WTC11 (cell line): Measurements from ENCODE around the gene CCBE1.
"Not testable (repeated sequence)": the region's sequence is repeated elsewhere in the genome, so short reads cannot be mapped to it uniquely, and the experiment has no call there.

ENCODE experiments used
- AFF4 ChIP-seq: sonication (generic); formaldehyde crosslinking; IDR thresholded peaks from 2 replicates; pipeline ENCODE4 v1.8.1; 2023; ENCODE audit warnings: mild to moderate bottlenecking, missing genetic modification reagents, borderline replicate concordance
- ATF3 ChIP-seq: sonication (generic); formaldehyde crosslinking; conservative IDR thresholded peaks from 2 replicates; pipeline ENCODE4 v1.8.1; 2022; ENCODE audit warnings: mild to moderate bottlenecking, missing genetic modification reagents
- CBFB ChIP-seq: sonication (generic); formaldehyde crosslinking; IDR thresholded peaks from 2 replicates; pipeline ENCODE4 v1.8.1; 2022; ENCODE audit warnings: mild to moderate bottlenecking, low read depth, missing genetic modification reagents
- CTCF ChIP-seq: fragments of 200-600 bp; IDR thresholded peaks from 2 replicates; pipeline ENCODE4 v1.8.0; 2022; ENCODE audit warnings: antibody characterized with exemption
- E2F1 ChIP-seq: sonication (generic); formaldehyde crosslinking; IDR thresholded peaks from 2 replicates; pipeline ENCODE4 v1.8.0; 2022; ENCODE audit warnings: mild to moderate bottlenecking, missing genetic modification reagents
- E2F5 ChIP-seq: sonication (generic); formaldehyde crosslinking; IDR thresholded peaks from 2 replicates; pipeline ENCODE4 v1.8.1; 2022; ENCODE audit warnings: mild to moderate bottlenecking, moderate library complexity, missing genetic modification reagents
- ETV6 ChIP-seq: sonication (generic); formaldehyde crosslinking; IDR thresholded peaks from 2 replicates; pipeline ENCODE4 v1.8.1; 2022; ENCODE audit warnings: mild to moderate bottlenecking, missing genetic modification reagents
- RELA ChIP-seq: sonication (generic); formaldehyde crosslinking; IDR thresholded peaks from 2 replicates; pipeline ENCODE4 v1.8.1; 2022; ENCODE audit warnings: missing genetic modification reagents, mild to moderate bottlenecking, borderline replicate concordance
- TCF7 ChIP-seq: sonication (generic); formaldehyde crosslinking; IDR thresholded peaks from 2 replicates; pipeline ENCODE4 v1.8.0; 2022; ENCODE audit warnings: mild to moderate bottlenecking, low read depth, missing genetic modification reagents, moderate library complexity
- TP53 ChIP-seq: sonication (generic); formaldehyde crosslinking; IDR thresholded peaks from 2 replicates; pipeline ENCODE4 v1.8.1; 2023; ENCODE audit warnings: mild to moderate bottlenecking, missing genetic modification reagents
- USF2 ChIP-seq: sonication (generic); formaldehyde crosslinking; IDR thresholded peaks from 2 replicates; pipeline ENCODE4 v1.8.1; 2023; ENCODE audit warnings: mild to moderate bottlenecking, missing genetic modification reagents, moderate library complexity
- ZBTB43 ChIP-seq: sonication (generic); formaldehyde crosslinking; IDR thresholded peaks from 2 replicates; pipeline ENCODE4 v1.8.1; 2023; ENCODE audit warnings: mild to moderate bottlenecking, missing genetic modification reagents
- ZNF121 ChIP-seq: sonication (generic); formaldehyde crosslinking; IDR thresholded peaks from 2 replicates; pipeline ENCODE4 v1.8.0; 2023; ENCODE audit warnings: missing genetic modification reagents

GRCh38 chr18:59648469-59648868, 48.8 kb downstream of the CCBE1 start:
- TF ChIP-seq CTCF; CBFB (CRISPR knock-in tag); ZBTB43 (CRISPR knock-in tag); RELA (CRISPR knock-in tag); ETV6 (CRISPR knock-in tag); AFF4; E2F1; TCF7; E2F5 (CRISPR knock-in tag); USF2 (CRISPR knock-in tag); TP53 (CRISPR knock-in tag); ATF3: not testable (repeated sequence)
- TF ChIP-seq ZNF121 (CRISPR knock-in tag) = 0 out of 2 replicates have a peak, but pooled peaks have one; percentile 43
